HG03520 (cell line): ENCODE data around the gene NKAIN2.

Source experiments
- ATAC-seq: cut with Tn5 transposase; IDR thresholded peaks from one replicate; pipeline ENCODE4 v1.9.1; 2021; ENCODE audit warnings: mild to moderate bottlenecking, moderate library complexity; ENCODE audit not compliant: unreplicated experiment

NKAIN2 gene

GRCh38 chr6:123803504-123804013, at the start of gene NKAIN2:
TSS of gene NKAIN2 (plus strand) at chr6:123803865.
- ATAC-seq = peak; percentile 27

- ATAC-seq = no peak
Observed at GRCh38 chr6:123759472-123759871, 44.2 kb upstream of the NKAIN2 start.

DNA sequence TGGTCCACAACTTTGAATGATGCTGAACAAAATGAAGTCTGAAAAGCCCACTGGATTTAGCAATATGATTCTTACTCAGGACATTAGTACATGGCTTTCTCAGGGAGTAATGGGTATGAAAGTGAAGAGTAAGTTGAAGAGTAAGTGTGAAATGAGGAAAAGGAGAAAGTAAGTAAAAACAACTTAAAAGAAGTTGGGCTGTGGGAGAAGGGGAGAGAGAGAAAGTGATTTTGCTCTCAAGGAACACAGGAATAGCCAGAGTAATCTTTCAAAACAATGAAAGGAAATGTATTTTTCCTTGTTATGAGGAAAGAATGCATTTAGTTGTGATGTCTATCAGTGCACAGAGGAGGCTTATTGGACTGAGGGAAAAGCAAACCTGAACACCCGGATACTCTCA, 39.8 kb upstream of the NKAIN2 start:
- ATAC-seq = no peak

- no peak for ATAC-seq
Observed at GRCh38 chr6:123764722-123765121, 38.9 kb upstream of the NKAIN2 start.

- no peak for ATAC-seq
Observed at GRCh38 chr6:123768921-123769320, 34.7 kb upstream of the NKAIN2 start.

- peak; percentile 5 for ATAC-seq
Observed at GRCh38 chr6:123769431-123769830, 34.2 kb upstream of the NKAIN2 start.

DNA sequence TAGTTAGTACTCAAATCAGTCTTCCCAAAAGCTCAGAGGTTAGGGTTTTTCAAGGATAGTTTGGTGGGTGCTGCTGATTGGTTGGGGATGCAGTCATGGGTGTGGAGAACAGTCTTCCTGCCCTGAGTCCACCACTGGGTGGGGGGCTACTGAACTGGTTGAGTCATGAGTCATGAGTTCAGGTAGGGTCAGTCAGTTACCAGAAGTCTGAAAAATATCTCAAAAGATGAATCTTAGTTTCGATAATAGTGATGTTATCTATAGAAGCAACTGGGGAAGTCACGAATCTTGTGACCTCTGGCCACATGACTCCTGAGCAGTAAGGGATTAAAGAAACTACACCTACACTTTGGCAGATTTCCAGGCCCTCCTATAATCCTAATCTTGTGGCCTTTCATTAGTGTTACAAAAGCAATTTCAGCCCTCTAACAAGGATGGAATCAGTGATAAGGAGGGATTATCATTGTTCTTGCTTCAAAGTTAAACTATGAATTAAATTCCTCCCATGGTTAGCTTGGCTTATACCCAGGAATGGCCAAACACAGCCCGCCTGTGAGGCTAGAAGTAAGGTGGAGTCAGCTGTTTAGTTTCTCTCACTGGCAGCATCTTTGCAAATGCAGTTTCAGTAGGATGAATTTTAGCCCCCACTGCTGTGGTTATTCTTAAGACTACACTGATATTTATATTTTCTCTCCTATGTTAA, 33.3 kb upstream of the NKAIN2 start:
- ATAC-seq = peak; percentile 62

GRCh38 chr6:123771126-123771525, 32.5 kb upstream of the NKAIN2 start:
- no peak for ATAC-seq

DNA sequence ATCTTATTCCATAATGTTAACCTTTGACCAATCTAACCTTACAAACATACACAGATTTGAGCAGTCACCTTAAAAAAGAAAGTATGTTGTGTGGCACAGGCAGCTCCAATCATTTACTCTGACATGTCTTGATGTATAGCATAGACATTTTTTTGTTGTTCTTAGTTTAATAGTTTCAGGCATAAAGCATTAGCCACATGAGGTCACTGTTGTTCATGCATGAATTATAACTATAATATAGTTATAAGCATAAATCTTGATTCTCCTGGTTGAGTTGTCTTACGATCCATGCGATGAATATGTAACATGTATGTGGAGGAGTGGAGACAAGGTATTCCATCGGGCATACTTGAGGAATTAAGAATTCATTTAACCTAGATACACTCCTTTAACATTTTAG, 26.1 kb upstream of the NKAIN2 start:
- ATAC-seq = no peak

GRCh38 chr6:123780021-123780420, 23.6 kb upstream of the NKAIN2 start:
- no peak for ATAC-seq

- no peak for ATAC-seq
Observed at GRCh38 chr6:123784330-123784729, 19.3 kb upstream of the NKAIN2 start.

DNA sequence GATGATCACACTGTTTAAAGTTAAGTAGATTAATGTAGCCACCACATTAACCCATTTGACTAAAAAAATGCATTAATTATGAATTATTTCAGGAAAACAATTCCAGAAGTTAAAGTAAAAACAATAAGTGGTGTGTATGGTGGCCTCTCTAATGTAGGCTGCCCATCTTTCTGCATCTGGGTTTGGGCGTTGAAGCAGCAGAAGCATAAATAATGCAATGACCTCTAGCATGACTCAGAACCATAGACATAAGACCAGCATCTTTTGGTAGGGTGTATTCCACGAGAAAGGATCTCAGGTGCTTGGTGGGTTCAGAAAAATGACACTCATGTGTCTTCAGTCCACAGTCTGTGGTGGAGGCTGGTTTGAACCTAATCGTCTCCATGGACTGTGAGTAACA, 18.6 kb upstream of the NKAIN2 start:
- no peak for ATAC-seq

GRCh38 chr6:123788319-123788718, 15.3 kb upstream of the NKAIN2 start:
- no peak for ATAC-seq

- ATAC-seq = no peak
Observed at GRCh38 chr6:123794190-123794589, 9.5 kb upstream of the NKAIN2 start.

- no peak for ATAC-seq
Observed at GRCh38 chr6:123794799-123795198, 8.9 kb upstream of the NKAIN2 start.

GRCh38 chr6:123801067-123801466, 2.6 kb upstream of the NKAIN2 start:
- no peak for ATAC-seq

DNA sequence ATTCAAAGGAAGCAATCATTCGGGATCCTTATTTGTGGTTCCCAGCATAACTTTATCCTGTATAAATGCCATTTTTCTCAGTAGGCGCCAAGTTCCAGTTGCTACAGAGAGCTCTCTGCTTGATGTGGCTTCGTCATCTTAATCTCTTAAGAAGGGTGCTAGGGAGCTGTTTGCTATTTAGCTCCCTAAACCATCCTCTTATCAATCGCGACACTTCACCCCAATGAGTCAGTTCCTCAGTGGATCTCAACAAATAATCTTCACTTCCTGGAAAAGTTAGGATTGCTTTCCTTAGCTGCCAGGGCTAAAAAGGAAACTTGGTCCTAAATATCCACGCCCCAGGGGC, 1.3 kb upstream of the NKAIN2 start:
- peak; percentile 7 for ATAC-seq

DNA sequence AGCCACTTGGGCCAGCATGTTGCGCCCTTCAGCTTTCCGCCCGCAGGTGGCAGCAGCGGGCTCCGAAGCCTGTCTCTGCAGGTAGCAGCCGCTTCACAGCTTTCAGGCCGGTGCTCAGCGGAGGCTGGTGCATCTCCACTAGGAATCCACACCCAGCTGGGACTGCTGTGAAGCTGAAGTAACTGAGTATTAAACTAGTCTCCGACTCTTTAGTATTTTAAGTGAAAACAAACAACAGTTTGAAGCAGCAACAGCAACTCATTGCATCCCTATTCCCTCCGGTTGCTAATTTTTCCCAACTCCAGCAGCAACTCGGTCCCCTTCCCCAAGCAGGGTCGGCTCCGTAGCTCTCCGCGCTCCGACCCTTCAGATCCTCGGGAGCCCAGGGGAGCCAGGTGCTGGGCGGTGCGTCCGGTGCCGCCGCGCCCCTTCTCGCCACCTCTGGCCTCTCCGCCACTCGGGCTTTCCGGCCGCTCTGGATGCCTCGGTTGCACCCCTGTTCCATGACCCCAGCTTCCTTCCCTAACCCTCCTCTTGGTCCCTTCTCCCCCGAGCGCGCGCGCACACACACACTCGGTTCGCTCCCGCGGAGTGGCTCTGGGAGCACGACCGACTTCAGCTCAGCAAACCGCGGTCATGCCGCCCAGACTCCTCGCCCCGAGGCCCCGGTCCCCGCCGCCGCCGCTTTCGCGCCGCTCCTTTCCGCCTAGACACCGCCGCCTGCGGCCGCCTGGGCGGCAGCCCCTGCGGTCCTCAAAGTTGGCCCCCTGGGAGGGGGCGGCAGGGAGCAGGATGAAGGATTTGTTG, 765 bp upstream of the NKAIN2 start:
- peak; percentile 96 for ATAC-seq

DNA sequence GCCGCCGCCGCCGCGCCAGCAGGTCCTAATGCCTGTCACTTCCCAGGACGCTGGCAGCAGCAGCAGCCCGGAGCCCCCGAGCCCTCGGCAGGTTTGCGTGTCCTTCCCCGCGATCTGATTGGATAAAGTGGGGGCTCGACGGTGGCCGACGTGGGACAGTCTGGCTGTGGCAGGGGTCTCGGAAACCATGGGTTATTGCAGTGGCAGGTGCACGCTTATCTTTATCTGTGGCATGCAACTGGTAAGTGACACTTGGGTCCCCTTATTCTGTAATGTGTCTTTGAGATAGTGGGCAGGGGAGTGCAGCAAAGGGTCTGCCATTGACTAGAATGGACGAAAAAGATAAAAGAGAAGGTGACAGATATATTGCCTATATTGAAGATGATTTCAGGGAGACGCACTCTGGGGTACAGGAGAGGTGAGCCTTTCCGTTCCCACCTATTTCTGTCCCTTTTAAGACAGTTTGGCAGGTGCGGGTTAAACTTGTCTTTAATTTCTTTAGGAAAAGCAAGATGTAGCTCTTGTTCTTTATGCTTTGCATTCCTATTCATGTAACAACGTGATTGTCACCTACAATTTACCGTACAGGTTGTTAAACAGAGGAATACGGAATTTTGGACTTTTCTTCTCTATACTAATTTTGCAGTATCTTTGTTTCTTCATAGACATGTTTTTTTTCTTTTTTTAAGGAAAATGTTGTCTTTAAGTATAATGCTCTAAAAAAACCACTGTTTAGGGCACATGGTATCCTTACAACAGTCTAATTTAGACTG, 535 bp downstream of the NKAIN2 start:
- no peak for ATAC-seq

GRCh38 chr6:123804787-123805540, 1.3 kb downstream of the NKAIN2 start:
- ATAC-seq = no peak

DNA sequence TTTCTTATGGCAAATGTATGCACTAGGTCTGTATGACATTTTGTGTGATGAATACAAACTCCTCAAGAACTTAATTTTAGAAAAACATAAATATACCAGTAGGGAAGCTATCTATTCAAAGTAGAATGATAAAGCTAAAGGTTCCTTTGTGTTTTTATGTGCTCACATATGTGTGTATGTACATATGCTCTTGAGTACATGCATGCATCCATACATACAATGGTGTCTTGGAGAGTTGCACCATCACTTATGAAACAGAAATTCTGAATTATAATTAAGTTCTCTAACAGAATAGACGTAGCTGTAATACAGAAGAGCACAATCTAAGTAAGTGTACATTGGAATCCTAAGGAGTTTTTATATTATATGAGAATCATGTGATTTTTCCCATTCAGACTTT, 2.3 kb downstream of the NKAIN2 start:
- ATAC-seq = no peak
